Midbrain (tissue), 1 donor: Measurements from ENCODE around the gene DES.
A peak's percentile ranks its signal among the peaks of the same experiment; 100 is the strongest.

Experiments used
- DNase-seq: peaks from one replicate; lab custom pipeline; 2025; lab: John Stamatoyannopoulos, UW

The DES gene

DNA sequence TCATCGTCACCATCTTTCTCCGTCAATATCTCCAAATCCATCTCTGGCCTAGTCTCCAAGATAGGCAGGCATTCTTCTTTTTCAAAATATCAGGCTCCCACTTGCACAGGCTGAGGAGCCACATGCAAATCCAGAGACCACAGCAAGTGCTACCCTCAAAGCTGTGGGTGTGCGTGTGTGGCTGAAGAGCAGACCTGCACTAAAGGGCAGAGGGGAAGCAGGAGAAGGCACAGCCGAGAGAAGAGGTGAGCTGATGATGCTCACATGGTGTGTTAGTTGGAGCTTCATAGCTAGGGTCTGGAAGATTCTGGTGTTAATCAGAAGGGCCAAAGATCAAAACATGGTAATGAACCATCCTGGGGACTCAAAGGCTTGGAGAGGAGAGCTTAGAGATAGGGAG, 20.3 kb downstream of the DES start:
- DNase-seq, result no peak

GRCh38 chr2:219439506-219439905, 21.3 kb downstream of the DES start:
- DNase-seq, result no peak

DNA sequence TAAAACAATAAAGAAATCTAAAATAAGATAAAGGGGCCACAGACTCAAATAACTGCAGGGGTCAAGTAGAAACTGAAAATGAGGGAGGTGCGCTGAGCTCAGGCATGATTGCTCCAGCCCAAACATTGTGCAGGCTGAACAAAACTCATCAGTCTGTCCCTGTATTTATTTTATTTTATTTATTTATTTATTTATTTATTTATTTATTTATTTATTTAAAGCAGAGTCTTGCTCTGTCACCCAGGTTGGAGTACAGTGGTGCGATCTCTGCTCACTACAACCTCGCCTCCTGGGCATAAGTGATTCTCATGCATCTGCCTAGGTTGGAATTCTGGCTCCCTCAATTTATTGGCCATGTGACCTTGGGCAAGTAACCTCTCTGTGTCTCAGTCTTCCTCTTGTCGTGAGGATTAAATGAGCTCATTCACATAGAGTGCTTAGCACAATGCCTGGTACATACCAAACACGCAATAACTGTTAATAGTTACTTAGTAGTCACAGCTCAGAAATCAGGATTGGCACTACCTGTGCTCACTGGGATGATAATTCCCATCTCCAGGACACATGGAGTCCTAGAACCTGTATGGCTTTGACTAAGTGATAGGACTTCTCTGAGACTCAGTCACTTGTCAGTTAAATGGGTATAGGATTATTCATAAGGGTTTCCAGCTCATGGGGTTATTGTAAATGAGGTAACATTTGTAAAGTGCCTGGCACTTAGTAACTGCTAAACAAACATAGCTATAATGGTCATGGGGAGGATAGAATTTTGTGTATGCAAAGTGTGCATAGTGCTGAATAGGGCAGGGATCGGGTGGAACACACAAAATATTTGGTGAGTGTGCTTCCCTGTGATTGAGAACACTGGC, 22.4 kb downstream of the DES start:
- DNase-seq, result no peak

GRCh38 chr2:219441451-219442255, 23.5 kb downstream of the DES start:
- peak; percentile 5 for DNase-seq

DNA sequence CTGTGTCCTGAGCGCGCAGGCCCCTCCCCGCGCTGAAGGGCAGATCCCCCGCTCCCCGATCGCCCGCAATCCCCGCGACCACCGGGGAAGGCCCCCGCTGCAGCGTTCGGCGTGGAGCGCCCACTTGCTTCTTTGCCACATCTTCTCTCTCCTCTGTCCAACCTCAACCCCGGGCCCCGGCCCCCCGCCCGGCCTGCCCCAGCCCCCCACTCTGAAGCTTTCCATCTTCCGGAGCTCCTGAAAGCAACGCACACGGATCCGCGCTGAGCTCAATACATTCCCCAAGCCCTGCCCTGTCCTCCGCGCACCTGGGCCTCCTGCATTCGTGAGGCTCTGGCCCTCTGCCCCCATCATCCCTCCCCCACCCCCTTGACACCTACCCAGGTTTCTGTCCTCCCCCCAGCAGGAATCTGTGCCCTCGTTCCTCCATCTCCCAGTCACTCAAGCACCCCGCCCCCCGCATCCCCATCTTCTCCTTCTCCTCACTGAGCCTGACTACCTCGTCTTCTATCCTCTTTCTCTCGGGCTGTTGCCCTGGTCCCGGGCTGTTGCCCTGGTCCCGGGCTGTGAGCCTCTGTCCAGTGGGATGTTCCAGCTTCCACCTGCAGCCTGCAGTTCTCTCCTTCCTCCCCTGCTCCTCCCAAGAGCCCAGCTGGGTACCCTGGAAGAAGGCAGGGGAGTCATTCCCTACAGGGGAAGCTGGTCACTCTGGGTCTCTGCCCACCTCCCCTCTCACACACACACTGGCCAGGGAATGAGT, 24.3 kb downstream of the DES start:
- DNase-seq, result no peak

DNA sequence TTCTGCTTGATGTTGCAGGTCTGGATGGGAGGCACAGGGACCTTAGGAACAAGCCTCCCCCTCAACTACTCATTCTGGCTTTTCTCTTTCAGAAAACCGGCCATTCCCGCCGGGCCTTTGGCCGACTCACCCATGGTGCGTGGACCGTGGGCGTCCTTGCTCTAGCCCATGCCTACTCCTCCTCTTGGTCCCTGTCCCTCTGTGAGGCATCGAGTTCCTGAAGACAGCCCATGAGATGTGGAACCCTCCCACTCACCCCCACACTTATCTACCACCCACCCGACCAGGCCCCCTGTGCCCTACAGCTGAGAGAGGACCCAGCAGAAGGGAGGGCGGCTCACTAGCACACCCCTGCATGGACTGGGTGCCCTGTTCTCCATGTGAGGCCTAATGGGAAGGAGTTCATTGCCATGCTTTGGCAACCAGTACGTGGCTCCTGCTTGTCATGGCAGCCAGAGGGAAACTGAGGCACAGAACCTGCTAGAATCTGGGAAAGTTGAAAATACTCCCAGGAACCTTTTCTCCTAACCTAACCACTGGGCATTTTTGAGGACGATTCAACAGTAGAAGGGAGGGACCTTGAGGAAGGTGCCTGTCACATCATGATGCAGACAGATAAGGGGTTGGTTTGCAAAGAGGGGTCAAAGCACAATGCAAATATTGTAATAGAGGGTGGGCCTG, 25.0 kb downstream of the DES start:
- no peak for DNase-seq

- no peak for DNase-seq
Measured at GRCh38 chr2:219443697-219444023, 25.5 kb downstream of the DES start.

GRCh38 chr2:219444566-219445091, 26.5 kb downstream of the DES start:
- DNase-seq, result no peak

GRCh38 chr2:219445220-219445640, 27.1 kb downstream of the DES start:
- no peak for DNase-seq

DNA sequence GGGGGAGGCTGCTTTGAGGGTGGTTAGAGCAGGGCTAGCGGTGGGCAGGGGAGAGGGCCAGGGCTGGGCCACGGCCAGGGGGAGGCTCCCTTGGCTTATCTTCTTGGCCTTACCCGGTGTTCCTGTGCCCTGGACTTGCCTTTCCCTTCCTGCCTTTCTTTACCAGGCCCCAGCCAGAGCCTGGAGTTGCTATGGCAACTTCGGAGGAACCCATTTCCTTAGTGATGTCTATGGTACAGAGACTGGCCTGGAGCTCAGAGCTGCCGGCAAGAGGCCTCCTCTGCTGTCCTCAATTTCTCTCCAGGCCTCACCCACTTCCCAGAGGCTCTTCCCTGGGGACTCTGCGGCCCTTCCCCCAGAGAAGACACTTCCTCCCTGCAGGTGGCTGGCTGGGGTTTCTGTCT, 27.9 kb downstream of the DES start:
- peak; percentile 15 for DNase-seq

DNA sequence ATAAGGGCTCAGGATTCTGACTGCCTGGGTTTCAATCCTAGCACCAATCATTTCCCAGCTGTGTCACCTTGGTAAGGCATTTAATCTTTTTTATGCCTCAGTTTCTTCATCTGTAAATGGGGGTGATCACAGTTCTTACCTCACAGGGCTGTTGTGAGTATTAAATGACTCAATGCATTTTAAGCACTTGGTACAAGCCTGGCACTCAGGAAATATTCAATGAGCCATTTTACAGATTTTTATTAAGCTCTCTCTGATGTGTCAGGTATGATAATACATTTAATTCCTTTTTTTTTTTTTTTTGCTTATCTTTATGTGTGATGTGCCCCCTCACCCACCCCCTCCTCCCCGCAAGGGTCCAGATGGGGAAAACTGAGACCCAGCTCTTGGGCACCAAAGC, 28.5 kb downstream of the DES start:
- DNase-seq, result no peak

GRCh38 chr2:219447242-219448098, 29.3 kb downstream of the DES start:
- DNase-seq, result no peak

- DNase-seq, result no peak
Measured at GRCh38 chr2:219448099-219448775, 30.1 kb downstream of the DES start.

DNA sequence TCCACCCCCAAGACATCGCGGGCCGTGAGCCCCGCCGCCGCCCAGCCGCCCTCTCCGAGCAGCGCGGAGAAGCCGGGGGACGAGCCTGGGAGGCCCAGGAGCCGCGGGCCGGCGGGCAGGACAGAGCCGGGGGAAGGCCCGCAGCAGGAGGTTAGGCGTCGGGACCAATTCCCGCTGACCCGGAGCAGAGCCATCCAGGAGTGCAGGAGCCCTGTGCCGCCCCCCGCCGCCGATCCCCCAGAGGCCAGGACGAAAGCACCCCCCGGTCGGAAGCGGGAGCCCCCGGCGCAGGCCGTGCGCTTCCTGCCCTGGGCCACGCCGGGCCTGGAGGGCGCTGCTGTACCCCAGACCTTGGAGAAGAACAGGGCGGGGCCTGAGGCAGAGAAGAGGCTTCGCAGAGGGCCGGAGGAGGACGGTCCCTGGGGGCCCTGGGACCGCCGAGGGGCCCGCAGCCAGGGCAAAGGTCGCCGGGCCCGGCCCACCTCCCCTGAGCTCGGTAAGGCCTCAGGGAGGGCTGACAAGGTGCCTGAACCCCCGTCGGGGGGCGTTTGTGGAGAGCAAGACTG, 30.7 kb downstream of the DES start:
- DNase-seq, result no peak

GRCh38 chr2:219449609-219450008, 31.4 kb downstream of the DES start:
- DNase-seq, result no peak

DNA sequence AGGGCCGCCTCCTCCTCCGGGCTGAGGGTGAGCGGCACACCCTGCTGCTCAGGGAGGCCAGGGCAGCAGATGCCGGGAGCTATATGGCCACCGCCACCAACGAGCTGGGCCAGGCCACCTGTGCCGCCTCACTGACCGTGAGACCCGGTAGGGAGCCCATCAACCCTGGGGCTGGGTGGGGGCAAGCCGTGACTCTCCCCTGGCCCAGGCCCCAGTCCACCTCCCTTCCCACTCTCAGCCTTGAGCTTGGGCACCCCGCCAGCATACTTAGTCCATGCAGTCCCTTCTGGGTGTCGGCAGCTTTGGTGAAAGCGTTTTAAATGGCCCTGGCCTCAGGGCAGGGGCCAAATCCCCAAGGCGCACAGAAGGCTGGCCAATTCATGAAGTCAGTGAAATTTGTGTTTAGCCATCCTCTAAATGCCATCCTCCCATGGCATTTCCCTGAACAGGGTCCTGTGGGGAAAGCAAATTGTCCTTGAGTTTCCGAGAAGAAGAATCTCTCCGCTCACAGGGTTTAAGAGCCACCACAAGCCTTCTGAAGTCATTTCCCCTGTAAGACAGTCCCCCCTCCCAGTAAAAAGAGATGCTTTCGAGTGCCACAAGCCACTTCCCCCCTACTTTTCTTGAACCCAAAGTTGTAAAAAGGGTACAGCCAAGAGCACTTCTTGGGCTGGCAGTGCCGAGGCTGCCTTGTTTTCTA, 33.6 kb downstream of the DES start:
- peak; percentile 57 for DNase-seq

DNA sequence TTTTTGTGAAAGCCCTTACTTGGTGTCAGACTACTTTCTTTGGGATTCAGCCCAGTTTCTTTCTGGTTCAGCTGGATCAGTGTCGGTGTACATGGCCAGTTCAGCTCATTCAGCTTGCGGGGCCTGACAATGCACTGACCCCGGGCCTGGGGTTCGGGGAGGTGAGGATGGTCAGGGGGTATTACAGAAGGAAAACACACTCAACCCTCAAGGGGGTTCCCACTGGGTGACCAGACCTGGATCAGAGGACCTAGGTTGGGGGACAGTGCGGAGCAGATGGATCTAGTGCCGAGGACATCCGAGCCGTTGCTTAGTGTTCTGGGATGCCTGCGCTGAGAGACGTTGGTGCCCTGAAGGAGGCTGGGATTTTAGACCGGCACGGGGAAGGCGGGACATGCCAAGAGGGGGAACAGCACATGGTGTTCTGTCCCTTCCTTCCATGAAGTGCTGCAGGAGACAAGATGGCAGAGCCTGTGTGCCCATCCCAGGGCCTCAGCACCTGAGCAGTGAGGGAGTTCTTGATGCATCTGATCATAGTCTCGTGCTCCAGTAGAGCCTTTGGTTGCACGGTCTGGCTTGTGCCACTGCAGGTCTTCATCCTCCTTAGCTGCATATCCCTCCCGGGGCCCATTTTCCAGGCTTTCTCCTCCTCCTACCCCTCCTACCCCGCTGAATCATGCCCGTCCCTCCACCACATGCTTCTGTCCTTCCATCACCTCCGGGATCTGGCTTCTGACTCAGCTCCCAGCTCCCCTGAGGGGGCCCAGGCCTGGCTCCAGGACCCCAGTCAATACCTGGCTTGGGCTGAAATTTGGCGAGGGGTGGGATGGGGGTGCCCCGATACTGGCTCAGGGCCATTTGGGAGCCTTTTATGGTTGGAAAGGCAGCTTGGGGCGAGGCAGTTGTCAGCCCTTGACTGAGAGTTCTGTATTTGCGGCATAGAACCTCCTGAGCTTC, 34.5 kb downstream of the DES start:
- DNase-seq, result peak; percentile 41
